GM19372 (cell line): ENCODE data around the gene GABBR2.

ENCODE experiments used
- ATAC-seq: cut with Tn5 transposase; IDR thresholded peaks from one replicate; pipeline ENCODE4 v1.9.1; 2021; ENCODE audit warnings: mild to moderate bottlenecking, low read depth, moderate library complexity; ENCODE audit not compliant: unreplicated experiment

The GABBR2 gene

GRCh38 chr9:98457726-98458370 is 250.9 kb downstream of the GABBR2 start:
- ATAC-seq, result no peak

- no peak for ATAC-seq
These were observed 252.6 kb downstream of the GABBR2 start for GRCh38 chr9:98456156-98456613.

- ATAC-seq, result no peak
These were observed 253.2 kb downstream of the GABBR2 start for GRCh38 chr9:98455256-98456155.

- no peak for ATAC-seq
These were observed 255.0 kb downstream of the GABBR2 start for GRCh38 chr9:98453589-98454311.

- no peak for ATAC-seq
These were observed 257.2 kb downstream of the GABBR2 start for GRCh38 chr9:98451576-98451975.

- ATAC-seq, result no peak
These were observed 258.2 kb downstream of the GABBR2 start for GRCh38 chr9:98450496-98450895.

GRCh38 chr9:98449871-98450270 is 258.9 kb downstream of the GABBR2 start:
- no peak for ATAC-seq

GRCh38 chr9:98445576-98445975 is 263.2 kb downstream of the GABBR2 start:
- ATAC-seq, result no peak

GRCh38 chr9:98444601-98445000 is 264.1 kb downstream of the GABBR2 start:
- ATAC-seq, result no peak

GRCh38 chr9:98442541-98442940 is 266.2 kb downstream of the GABBR2 start:
- no peak for ATAC-seq

- ATAC-seq, result no peak
These were observed 266.6 kb downstream of the GABBR2 start for GRCh38 chr9:98442114-98442513.

- ATAC-seq, result no peak
These were observed 270.1 kb downstream of the GABBR2 start for GRCh38 chr9:98438666-98439065.

GRCh38 chr9:98437458-98438034 is 271.2 kb downstream of the GABBR2 start:
- ATAC-seq, result no peak

GRCh38 chr9:98432960-98433359 is 275.8 kb downstream of the GABBR2 start:
- no peak for ATAC-seq

GRCh38 chr9:98432134-98432533 is 276.6 kb downstream of the GABBR2 start:
- no peak for ATAC-seq

GRCh38 chr9:98430535-98431292 is 278.0 kb downstream of the GABBR2 start:
- ATAC-seq, result no peak

GRCh38 chr9:98429613-98430012 is 279.1 kb downstream of the GABBR2 start:
- ATAC-seq, result no peak

GRCh38 chr9:98428454-98428853 is 280.3 kb downstream of the GABBR2 start:
- ATAC-seq, result no peak

- ATAC-seq, result no peak
These were observed 281.2 kb downstream of the GABBR2 start for GRCh38 chr9:98427491-98427890.

- ATAC-seq, result no peak
These were observed 283.7 kb downstream of the GABBR2 start for GRCh38 chr9:98425079-98425478.
